ENCODE results near the gene TGM5. TPM values are rescaled to one million over a fixed set of nuclear protein-coding genes. Genes with fewer than 3 reads are reported as not detected.

The TGM5 gene
- total RNA-seq, 2 donors from 2014 or later = not detected

DNA sequence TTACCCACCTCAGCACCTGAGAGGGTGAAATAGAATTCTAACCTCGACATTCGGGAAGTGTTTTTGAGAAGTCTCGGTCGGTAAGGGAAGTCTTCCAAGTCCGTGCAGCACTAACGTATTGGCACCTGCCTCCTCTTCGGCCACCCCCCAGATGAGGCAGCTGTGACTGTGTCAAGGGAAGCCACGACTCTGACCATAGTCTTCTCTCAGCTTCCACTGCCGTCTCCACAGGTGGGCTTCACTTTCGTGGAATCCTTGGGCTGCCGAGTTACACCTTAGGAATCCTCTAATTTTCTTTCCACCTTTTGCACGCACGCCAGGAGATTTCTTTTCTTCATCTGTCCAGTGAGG lies 80.8 kb downstream of the TGM5 start:
- TF ChIP-seq, protein P1, sequence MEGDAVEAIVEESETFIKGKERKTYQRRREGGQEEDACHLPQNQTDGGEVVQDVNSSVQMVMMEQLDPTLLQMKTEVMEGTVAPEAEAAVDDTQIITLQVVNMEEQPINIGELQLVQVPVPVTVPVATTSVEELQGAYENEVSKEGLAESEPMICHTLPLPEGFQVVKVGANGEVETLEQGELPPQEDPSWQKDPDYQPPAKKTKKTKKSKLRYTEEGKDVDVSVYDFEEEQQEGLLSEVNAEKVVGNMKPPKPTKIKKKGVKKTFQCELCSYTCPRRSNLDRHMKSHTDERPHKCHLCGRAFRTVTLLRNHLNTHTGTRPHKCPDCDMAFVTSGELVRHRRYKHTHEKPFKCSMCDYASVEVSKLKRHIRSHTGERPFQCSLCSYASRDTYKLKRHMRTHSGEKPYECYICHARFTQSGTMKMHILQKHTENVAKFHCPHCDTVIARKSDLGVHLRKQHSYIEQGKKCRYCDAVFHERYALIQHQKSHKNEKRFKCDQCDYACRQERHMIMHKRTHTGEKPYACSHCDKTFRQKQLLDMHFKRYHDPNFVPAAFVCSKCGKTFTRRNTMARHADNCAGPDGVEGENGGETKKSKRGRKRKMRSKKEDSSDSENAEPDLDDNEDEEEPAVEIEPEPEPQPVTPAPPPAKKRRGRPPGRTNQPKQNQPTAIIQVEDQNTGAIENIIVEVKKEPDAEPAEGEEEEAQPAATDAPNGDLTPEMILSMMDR (conservative IDR thresholded peaks at IDR 0.05) = no peak
- H3K27ac ChIP-seq (ENCODE audit: low read depth, low read length) = no peak overlapping the region
- Mint-ChIP-seq H3K36me3 (ENCODE audit: low read depth) (peaks cover 15% of the 10 kb centered on the region), H3K27me3 (ENCODE audit: insufficient read depth) (no peaks in the 10 kb centered on the region), H3K4me1 (peaks cover 2% of the 10 kb centered on the region), H3K9me3 (no peaks in the 10 kb centered on the region), H3K27ac (peak overlapping the region; percentile 56), H3K4me3 (peak overlapping the region; percentile 81)
- peak overlapping the region; percentile 94 for H3K4me3 ChIP-seq (ENCODE audit: low read length)
- peaks cover 2% of the 10 kb centered on the region for H3K4me1 ChIP-seq (ENCODE audit: control insufficient read depth, insufficient read depth, low read length)
- no peak for DNase-seq
- peaks cover 18% of the 10 kb centered on the region for H3K36me3 ChIP-seq (ENCODE audit: control insufficient read depth, insufficient read depth, low read length)
- no peaks in the 10 kb centered on the region for H3K27me3 ChIP-seq (ENCODE audit: control insufficient read depth, insufficient read depth, low read length, poor library complexity, severe bottlenecking)
- H3K9ac ChIP-seq (ENCODE audit: extremely low read depth, low read length, poor library complexity, severe bottlenecking) = peak overlapping the region; percentile 57
- WGBS, 2 experiments (ENCODE audit: insufficient coverage in 1 of 2, insufficient read length in 1 of 2) = 1 to 3% methylated on average over 10 to 13 of the region's 13 CpGs
- no peaks in the 10 kb centered on the region for H3K9me3 ChIP-seq (ENCODE audit: control insufficient read depth, low read length)

DNA sequence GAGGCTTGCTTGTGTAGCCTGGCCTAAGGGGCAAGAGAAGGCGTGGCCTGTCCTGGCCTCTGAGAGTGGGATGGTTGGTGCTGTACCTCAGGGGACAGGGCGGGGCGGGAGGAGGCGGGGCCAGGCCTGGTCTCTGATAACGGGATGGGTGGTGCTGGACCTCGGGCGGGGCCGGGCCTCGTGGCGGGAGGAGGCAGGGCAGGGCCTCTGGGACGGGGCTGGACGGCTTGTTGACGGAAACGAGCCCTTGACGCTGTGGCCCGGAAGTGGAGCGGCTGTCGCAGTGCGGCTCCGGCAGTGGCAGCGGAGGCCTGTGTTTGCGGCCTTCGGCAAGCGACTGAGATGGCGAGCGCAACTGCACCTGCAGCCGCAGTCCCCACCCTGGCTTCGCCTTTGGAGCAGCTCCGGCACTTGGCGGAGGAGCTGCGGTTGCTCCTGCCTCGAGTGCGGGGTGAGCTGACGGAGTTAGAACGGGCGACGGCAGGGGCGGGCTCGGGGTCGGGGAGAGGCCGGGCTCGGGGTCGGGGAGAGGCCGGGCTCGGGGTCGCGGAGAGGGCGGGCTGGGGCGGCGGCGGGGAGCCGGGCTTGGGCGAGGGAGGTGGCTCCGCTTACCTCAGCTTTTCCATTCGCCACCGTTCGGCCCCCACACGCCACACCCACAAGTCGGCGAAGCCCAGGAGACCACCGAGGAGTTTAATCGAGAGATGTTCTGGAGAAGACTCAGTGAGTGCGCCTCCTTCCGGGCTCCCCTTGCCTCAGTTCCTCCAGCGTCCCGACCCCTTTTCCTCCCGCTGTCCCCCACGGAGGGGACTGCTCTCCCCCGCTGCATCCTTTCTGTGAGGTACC lies 81.3 kb downstream of the TGM5 start, which contains the start of gene CCNDBP1:
Gene CCNDBP1 (plus strand): TSS at position 247 of the 846 bp plus-strand sequence. CDS start 96 bp downstream, at position 343.
- TF ChIP-seq, protein P1 (conservative IDR thresholded peaks at IDR 0.05) = peak; percentile 77
- peak within 1 kb of the TSS; percentile 46 for H3K27ac ChIP-seq (ENCODE audit: low read depth, low read length)

DNA sequence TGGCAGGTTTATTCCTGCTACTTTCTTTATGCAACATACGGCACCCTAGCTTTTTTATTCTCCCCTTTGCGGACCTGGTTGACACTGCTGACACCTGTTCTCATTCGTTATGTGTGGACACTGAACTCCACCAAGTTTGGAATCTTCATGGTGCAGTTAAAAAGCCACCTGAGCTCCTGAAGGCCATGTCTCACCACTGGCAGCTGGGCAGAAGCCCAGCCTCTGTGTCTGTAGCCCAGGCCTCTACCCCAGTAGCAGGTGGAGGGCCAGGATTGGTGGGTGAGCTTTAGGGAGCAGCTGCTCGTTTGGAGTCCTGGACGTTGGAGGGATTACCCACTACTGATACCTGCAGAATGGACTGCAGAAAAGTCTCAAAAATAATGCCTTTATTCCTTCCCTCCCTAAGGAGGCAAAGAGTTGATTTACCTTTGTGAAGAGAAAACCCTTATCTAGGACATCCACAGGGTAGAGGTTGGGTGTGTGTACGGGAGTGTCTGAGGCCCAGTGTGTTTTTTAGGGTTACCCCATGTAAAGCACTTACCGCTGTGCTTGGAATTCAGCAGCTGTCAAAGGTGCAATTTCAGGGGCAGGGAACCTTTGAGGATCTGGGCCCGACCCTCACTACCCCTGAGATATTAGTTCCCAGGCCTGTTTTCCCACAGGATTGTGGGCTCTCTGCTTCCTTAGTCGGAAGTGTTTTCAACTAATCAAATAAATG lies 82.2 kb downstream of the TGM5 start:
- H3K9ac ChIP-seq (ENCODE audit: extremely low read depth, low read length, poor library complexity, severe bottlenecking) = no peak overlapping the region
- TF ChIP-seq, protein P1 (conservative IDR thresholded peaks at IDR 0.05) = no peak
- H3K27ac Mint-ChIP-seq = no peak overlapping the region

More for the DNA sequence above, 81.3 kb downstream of the TGM5 start, which contains the start of gene CCNDBP1:
- peaks cover 2% of the 10 kb centered on the region for H3K4me1 ChIP-seq (ENCODE audit: control insufficient read depth, insufficient read depth, low read length)
- Mint-ChIP-seq H3K27me3 (ENCODE audit: insufficient read depth) (no peaks in the 10 kb centered on the region), H3K4me1 (peaks cover 2% of the 10 kb centered on the region), H3K36me3 (ENCODE audit: low read depth) (peaks cover 9% of the 10 kb centered on the region), H3K27ac (peak within 1 kb of the TSS; percentile 78), H3K4me3 (peak within 1 kb of the TSS; percentile 81), H3K9me3 (no peaks in the 10 kb centered on the region)
- H3K9me3 ChIP-seq (ENCODE audit: control insufficient read depth, low read length) = no peaks in the 10 kb centered on the region
- peaks cover 12% of the 10 kb centered on the region for H3K36me3 ChIP-seq (ENCODE audit: control insufficient read depth, insufficient read depth, low read length)
- peak within 1 kb of the TSS; percentile 94 for H3K4me3 ChIP-seq (ENCODE audit: low read length)
- peak within 1 kb of the TSS; percentile 57 for H3K9ac ChIP-seq (ENCODE audit: extremely low read depth, low read length, poor library complexity, severe bottlenecking)
- DNase-seq = peak; percentile 100
- H3K27me3 ChIP-seq (ENCODE audit: control insufficient read depth, insufficient read depth, low read length, poor library complexity, severe bottlenecking) = no peaks in the 10 kb centered on the region
- WGBS, 2 experiments (ENCODE audit: insufficient coverage in 1 of 2, insufficient read length in 1 of 2) = 0% methylated on average over 10 to 69 of the region's 69 CpGs

More for the DNA sequence above, 82.2 kb downstream of the TGM5 start:
- peaks cover 2% of the 10 kb centered on the region for H3K4me1 ChIP-seq (ENCODE audit: control insufficient read depth, insufficient read depth, low read length)
- Mint-ChIP-seq H3K9me3 (no peaks in the 10 kb centered on the region), H3K27me3 (ENCODE audit: insufficient read depth) (no peaks in the 10 kb centered on the region), H3K36me3 (ENCODE audit: low read depth) (peaks cover 7% of the 10 kb centered on the region), H3K4me1 (peaks cover 2% of the 10 kb centered on the region), H3K4me3 (peak overlapping the region; percentile 81)
- peaks cover 6% of the 10 kb centered on the region for H3K36me3 ChIP-seq (ENCODE audit: control insufficient read depth, insufficient read depth, low read length)
- WGBS, 2 experiments (ENCODE audit: insufficient coverage in 1 of 2, insufficient read length in 1 of 2) = 58 to 66% methylated on average over 9 of the region's 9 CpGs
- no peaks in the 10 kb centered on the region for H3K27me3 ChIP-seq (ENCODE audit: control insufficient read depth, insufficient read depth, low read length, poor library complexity, severe bottlenecking)
- H3K4me3 ChIP-seq (ENCODE audit: low read length) = peak overlapping the region; percentile 94
- no peak overlapping the region for H3K27ac ChIP-seq (ENCODE audit: low read depth, low read length)
- no peaks in the 10 kb centered on the region for H3K9me3 ChIP-seq (ENCODE audit: control insufficient read depth, low read length)
- DNase-seq = peak; percentile 39

Measured in endodermal cell (in vitro differentiated cells).